Sigmoid colon (tissue), 7 donors: ENCODE measurements around the gene HBB. TPM values are rescaled to one million over a fixed set of nuclear protein-coding genes. Genes with fewer than 3 reads are reported as not detected.

Experiments used
- DNase-seq: peaks from one replicate; pipeline ENCODE4 v3.0.0-alpha.2; 2019
- H3K27ac ChIP-seq, 4 donors: fragments of 200-600 bp; sonication (generic); one replicate each; pipeline ENCODE4 v1.5.1; 2016 to 2019; ENCODE audit warnings: mild to moderate bottlenecking in 1 of 4
- H3K27me3 ChIP-seq, 3 donors: fragments of 200-600 bp; sonication (generic); one replicate each; pipeline ENCODE4 v1.5.1; 2019; ENCODE audit warnings: mild to moderate bottlenecking in 1 of 3
- H3K36me3 ChIP-seq, 4 donors: fragments of 200-600 bp; sonication (generic); one replicate each; pipeline ENCODE4 v1.5.1; 2016 to 2019
- H3K4me1 ChIP-seq, 4 donors: fragments of 200-600 bp; sonication (generic); one replicate each; pipeline ENCODE4 v1.5.1; 2017 to 2019
- H3K4me3 ChIP-seq, 4 donors: fragments of 200-600 bp; sonication (generic); one replicate each; pipeline ENCODE4 v1.5.1; 2017 to 2019; ENCODE audit warnings: mild to moderate bottlenecking in 2 of 4, moderate library complexity in 1 of 4
- H3K9me3 ChIP-seq, 4 donors: fragments of 200-600 bp in 3 of 4; sonication (generic) in 3 of 4; one replicate each; pipeline versions ENCODE4 v1.5.1 to v1.6.1; 2013 to 2019
- EP300 ChIP-seq, 4 donors: sonication (generic); formaldehyde crosslinking; IDR thresholded peaks; one replicate each; pipeline ENCODE4 v1.6.1; 2017; ENCODE audit warnings: antibody characterized with exemption in 4 of 4
- POLR2A ChIP-seq, 2 donors: fragments of 450-650 bp; IDR thresholded peaks; one replicate each; pipeline ENCODE4 v1.6.1; 2016; ENCODE audit warnings: antibody characterized with exemption in 2 of 2, mild to moderate bottlenecking in 2 of 2, moderate library complexity in 2 of 2
- POLR2AphosphoS5 ChIP-seq, 4 donors: sonication (generic); formaldehyde crosslinking; IDR thresholded peaks; one replicate each; pipeline ENCODE4 v1.6.1; 2017; ENCODE audit warnings: antibody characterized with exemption in 4 of 4
- WGBS, 2 donors: extraction: QIAGEN DNeasy Blood & Tissue Kit; methylation state at CpG; one replicate each; pipeline ENCODE4 v1.1.7; 2013; 5-methylcytosine and 5-hydroxymethylcytosine counted together
- intact Hi-C: fragments of 100-400 bp; cut with DNase I; formaldehyde crosslinking; loops from one replicate; pipeline ENCODE4 v1.15.1; 2023
- polyA plus RNA-seq, 3 donors: library from polyadenylated mRNA; stranded (reverse); fragments of 200-250 nt; gene quantifications; one replicate each; pipeline ENCODE4 v1.2.3, GENCODE V29; 2013
- total RNA-seq, 4 donors: library from RNA; depleted of rRNA; stranded (reverse); fragments of >200 nt; gene quantifications; one replicate each; pipeline ENCODE4 v1.1.0, GENCODE V29; 2016
- TF ChIP-seq, protein P1 (sequence below), 4 experiments: fragments of 450-650 bp in 3 of 4; fragments of 200-600 bp in 1 of 4; IDR thresholded peaks; one replicate each; pipeline ENCODE4 v1.5.1; 2016 to 2019; ENCODE audit warnings: antibody characterized with exemption in 4 of 4, mild to moderate bottlenecking in 3 of 4, moderate library complexity in 2 of 4
- donor health status: healthy with polysubstance abuse.
- donor health status: Bipolar disorder and iron deficiency.
- donor health status: healthy.

HBB gene
- total and polyA plus RNA-seq, 7 donors, result 1.6 to 57.3 (median 3.5) TPM; not detected in 1

DNA sequence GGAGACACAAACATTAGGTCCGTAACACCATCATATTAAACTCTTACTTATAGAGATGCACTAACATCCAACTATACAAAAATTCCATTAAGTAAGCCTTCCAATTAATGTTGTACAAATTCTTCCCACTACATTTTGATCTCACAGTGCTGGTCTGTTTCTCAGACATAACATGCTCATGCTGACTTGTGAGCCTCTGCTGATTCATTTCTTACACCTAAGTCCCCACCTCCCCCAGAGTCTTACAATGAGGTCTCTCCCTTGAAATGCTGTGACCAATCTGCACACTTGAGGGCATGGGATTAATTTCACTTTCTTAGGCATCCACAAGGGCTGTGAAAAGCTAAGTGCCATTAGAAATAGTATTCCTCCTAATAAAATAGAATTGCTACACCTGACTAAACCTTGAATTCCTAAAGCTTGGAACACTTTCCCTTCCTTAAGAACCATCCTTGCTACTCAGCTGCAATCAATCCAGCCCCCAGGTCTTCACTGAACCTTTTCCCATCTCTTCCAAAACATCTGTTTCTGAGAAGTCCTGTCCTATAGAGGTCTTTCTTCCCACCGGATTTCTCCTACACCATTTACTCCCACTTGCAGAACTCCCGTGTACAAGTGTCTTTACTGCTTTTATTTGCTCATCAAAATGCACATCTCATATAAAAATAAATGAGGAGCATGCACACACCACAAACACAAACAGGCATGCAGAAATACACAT lies 20.8 kb upstream of the HBB start:
- TF ChIP-seq, protein P1, sequence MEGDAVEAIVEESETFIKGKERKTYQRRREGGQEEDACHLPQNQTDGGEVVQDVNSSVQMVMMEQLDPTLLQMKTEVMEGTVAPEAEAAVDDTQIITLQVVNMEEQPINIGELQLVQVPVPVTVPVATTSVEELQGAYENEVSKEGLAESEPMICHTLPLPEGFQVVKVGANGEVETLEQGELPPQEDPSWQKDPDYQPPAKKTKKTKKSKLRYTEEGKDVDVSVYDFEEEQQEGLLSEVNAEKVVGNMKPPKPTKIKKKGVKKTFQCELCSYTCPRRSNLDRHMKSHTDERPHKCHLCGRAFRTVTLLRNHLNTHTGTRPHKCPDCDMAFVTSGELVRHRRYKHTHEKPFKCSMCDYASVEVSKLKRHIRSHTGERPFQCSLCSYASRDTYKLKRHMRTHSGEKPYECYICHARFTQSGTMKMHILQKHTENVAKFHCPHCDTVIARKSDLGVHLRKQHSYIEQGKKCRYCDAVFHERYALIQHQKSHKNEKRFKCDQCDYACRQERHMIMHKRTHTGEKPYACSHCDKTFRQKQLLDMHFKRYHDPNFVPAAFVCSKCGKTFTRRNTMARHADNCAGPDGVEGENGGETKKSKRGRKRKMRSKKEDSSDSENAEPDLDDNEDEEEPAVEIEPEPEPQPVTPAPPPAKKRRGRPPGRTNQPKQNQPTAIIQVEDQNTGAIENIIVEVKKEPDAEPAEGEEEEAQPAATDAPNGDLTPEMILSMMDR (IDR thresholded peaks at IDR 0.05), result no peak
- Histone ChIP-seq H3K27me3 (no peaks in the 10 kb centered on the region), H3K36me3 (no peaks in the 10 kb centered on the region), H3K4me1 (no peaks in the 10 kb centered on the region), H3K4me3 (no peak overlapping the region), H3K9me3 (no peaks in the 10 kb centered on the region), H3K27ac (no peak overlapping the region)
- WGBS, 2 donors, result 75 to 89% methylated on average over 3 of the region's 3 CpGs
- DNase-seq, result no peak
- intact Hi-C loops, result no loop called here

- Histone ChIP-seq H3K4me3 (no peak overlapping the region), H3K9me3 (no peaks in the 10 kb centered on the region), H3K4me1 (no peaks in the 10 kb centered on the region), H3K36me3 (no peaks in the 10 kb centered on the region), H3K27me3 (no peaks in the 10 kb centered on the region), H3K27ac (no peak overlapping the region)
- WGBS, 2 donors, result 62 to 72% methylated on average over 6 of the region's 6 CpGs
- no peak for TF ChIP-seq POLR2AphosphoS5 (IDR thresholded peaks at IDR 0.05)
- intact Hi-C loops, result no loop called here
- no peak for DNase-seq
Observed at GRCh38 chr11:5246772-5247471, 20.1 kb upstream of the HBB start.

GRCh38 chr11:5245155-5245554 lies 18.3 kb upstream of the HBB start:
- no peak overlapping the region for H3K4me3 ChIP-seq
- H3K27me3 ChIP-seq, result no peaks in the 10 kb centered on the region
- no peaks in the 10 kb centered on the region for H3K36me3 ChIP-seq
- no peaks in the 10 kb centered on the region for H3K4me1 ChIP-seq
- intact Hi-C loops, result no loop called here
- no peaks in the 10 kb centered on the region for H3K9me3 ChIP-seq
- no peak for DNase-seq
- 70 to 80% methylated on average over 2 of the region's 2 CpGs for WGBS, 2 donors
- TF ChIP-seq POLR2A (IDR thresholded peaks at IDR 0.05), result no peak
- no peak for TF ChIP-seq POLR2AphosphoS5 (IDR thresholded peaks at IDR 0.05)
- TF ChIP-seq, protein P1 (IDR thresholded peaks at IDR 0.05), result no peak
- no peak for TF ChIP-seq EP300 (IDR thresholded peaks at IDR 0.05)
- H3K27ac ChIP-seq, result no peak overlapping the region

DNA sequence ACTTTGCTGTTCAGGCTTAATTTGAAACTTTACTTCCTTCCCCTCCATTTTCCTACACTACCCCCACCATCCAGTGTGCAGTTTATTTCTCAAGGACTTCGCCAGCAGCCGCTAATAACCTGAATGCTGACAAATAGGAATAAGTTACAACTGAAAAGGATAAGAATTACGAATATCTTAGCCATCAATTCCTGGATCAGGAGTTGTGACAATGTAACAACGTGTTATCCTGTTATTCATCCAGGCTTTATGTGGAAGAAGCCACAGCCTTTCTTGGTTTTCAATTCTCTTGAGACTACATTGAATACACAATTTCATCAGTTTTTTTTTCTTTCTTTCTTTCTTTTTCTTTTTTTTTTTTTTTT lies 16.9 kb upstream of the HBB start:
- Histone ChIP-seq H3K27ac (no peak overlapping the region), H3K4me1 (no peaks in the 10 kb centered on the region), H3K4me3 (no peak overlapping the region), H3K9me3 (no peaks in the 10 kb centered on the region), H3K36me3 (no peaks in the 10 kb centered on the region), H3K27me3 (no peaks in the 10 kb centered on the region)
- intact Hi-C loops, result no loop called here
- DNase-seq, result no peak
- WGBS, 2 donors, result 81 to 86% methylated on average over 4 of the region's 4 CpGs
- TF ChIP-seq, protein P1 (IDR thresholded peaks at IDR 0.05), result no peak
- TF ChIP-seq EP300 (IDR thresholded peaks at IDR 0.05) (no peak), POLR2AphosphoS5 (IDR thresholded peaks at IDR 0.05) (no peak), POLR2A (IDR thresholded peaks at IDR 0.05) (no peak)

DNA sequence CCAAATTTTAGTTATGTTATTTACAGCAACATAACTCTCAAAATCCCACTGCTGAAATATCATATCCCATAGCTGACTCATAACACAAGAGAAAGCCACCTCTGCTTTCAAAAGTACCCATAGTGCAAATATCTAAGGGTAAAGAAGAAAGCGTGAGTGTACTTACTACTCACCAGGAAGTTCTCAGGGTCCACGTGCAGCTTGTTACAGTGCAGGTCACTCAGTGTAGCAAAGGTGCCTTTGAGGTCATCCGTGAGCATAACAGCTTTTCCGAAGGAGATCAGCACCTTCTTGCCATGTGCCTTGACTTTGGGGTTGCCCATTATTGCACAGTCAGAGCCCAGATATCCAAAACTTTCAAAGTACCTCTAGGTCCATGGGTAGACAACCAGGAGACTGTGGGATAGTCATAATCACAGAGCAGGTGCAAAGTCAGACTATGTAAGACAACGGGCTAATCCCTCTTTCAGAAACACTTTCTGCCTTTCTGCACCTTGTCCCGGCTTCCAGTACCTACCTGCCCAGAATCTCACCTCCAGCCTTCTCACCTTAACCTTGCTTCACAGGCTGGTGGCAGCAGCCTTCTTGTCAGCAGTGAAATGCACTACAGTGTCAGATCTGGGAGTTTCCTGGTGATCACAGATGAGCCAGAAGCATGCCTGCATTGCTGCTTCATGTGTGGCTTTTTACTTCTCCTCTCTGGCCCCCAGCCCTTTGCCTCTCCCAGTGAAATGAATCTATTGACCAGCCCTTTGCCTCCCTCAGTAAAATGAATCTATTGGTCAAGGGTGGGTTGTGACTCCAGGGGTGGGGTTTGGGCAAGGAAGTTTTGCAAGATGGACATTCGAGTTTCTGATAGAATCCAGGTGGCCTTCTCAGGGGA lies 16.3 kb upstream of the HBB start:
- intact Hi-C loops, result no loop called here
- no peak overlapping the region for H3K4me3 ChIP-seq
- H3K27me3 ChIP-seq, result no peaks in the 10 kb centered on the region
- DNase-seq, result no peak
- H3K27ac ChIP-seq, result no peak overlapping the region
- H3K4me1 ChIP-seq, result no peaks in the 10 kb centered on the region
- no peak for TF ChIP-seq POLR2AphosphoS5 (IDR thresholded peaks at IDR 0.05)
- TF ChIP-seq, protein P1 (IDR thresholded peaks at IDR 0.05), result no peak
- TF ChIP-seq POLR2A (IDR thresholded peaks at IDR 0.05), result no peak
- no peak for TF ChIP-seq EP300 (IDR thresholded peaks at IDR 0.05)
- H3K36me3 ChIP-seq, result no peaks in the 10 kb centered on the region
- WGBS, 2 donors, result 63 to 70% methylated on average over 7 of the region's 7 CpGs
- no peaks in the 10 kb centered on the region for H3K9me3 ChIP-seq
